Fibroblast of skin of right quadriceps (primary cell): ENCODE results near the gene RAD51.
"Not testable (repeated sequence)": the region's sequence is repeated elsewhere in the genome, so short reads cannot be mapped to it uniquely, and the experiment has no call there.

Experiments
- DNase-seq: peaks from one replicate; pipeline ENCODE4 v3.0.0-alpha.2; 2013

The RAD51 gene

DNA sequence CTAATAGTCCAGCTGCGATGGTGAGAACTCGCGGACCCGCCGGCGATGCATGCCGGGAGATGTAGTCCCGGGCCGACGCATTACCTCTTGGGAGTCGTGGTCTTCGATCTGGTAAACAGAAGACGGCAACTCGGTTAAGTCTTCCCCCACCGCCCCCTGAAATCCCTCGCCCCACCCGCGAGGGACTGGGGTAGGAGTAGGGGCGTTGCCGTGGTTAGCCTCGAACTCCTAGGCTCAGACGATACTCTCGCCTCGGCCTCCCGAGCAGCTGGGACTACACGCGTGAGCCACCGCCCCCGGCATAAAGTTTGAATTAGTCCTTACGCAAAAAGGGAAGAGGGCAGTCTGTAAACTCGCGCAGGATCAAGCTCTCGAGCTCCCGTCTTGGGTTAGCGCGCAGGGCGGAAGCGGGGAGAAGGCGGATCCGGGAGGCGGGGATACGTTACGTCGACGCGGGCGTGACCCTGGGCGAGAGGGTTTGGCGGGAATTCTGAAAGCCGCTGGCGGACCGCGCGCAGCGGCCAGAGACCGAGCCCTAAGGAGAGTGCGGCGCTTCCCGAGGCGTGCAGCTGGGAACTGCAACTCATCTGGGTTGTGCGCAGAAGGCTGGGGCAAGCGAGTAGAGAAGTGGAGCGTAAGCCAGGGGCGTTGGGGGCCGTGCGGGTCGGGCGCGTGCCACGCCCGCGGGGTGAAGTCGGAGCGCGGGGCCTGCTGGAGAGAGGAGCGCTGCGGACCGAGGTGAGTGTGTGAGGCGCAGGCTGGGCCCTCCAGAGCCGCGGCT is at the start of gene RAD51:
Gene RAD51, plus strand, starts transcription at position 487 of the 781 bp plus-strand sequence. CDS start 3,585 bp downstream, outside the sequence.
- DNase-seq: peak; percentile 94

- no peak for DNase-seq
Measured at GRCh38 chr15:40647523-40647922, 47.5 kb upstream of the RAD51 start.

- no peak for DNase-seq
Measured at GRCh38 chr15:40650479-40650878, 44.5 kb upstream of the RAD51 start.

DNA sequence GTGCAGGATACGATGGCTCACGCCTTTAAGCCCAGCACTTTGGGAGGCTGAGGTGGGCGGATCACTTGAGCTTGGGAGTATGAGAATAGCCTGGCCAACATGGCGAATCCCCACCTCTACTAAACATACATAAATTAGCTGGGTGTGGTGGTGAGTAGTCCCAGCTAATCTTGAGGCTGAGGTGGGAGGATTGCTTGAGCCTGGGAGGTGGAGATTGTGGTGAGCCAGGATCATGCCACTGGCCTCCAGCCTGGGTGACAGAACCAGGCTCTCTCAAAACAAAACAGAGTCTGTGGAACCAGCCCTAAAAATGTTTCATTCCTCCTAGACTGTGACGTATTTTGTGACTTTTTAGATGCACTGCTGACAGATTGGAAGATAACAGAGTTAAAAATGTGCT is 34.3 kb upstream of the RAD51 start:
- no peak for DNase-seq

GRCh38 chr15:40664909-40665308 is 30.1 kb upstream of the RAD51 start:
- no peak for DNase-seq

- DNase-seq: not testable (repeated sequence)
Measured at GRCh38 chr15:40676290-40676689, 18.7 kb upstream of the RAD51 start.

DNA sequence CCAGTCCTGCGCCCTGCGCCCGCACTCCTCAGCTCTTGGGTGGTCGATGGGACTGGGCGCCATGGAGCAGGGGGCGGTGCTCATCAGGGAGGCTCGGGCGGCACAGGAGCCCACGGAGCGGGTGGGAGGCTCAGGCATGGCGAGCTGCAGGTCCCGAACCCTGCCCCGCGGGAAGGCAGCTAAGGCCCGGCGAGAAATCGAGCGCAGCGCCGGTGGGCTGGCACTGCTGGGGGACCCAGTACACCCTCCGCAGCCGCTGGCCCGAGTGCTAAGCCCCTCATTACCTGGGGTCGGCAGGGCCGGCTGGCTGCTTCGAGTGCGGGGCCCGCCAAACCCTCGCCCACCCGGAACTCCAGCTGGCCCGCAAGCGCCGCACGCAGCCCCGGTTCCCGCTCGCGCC is 18.1 kb upstream of the RAD51 start:
- DNase-seq: not testable (repeated sequence)

- no peak for DNase-seq
Measured at GRCh38 chr15:40680151-40680550, 14.8 kb upstream of the RAD51 start.

GRCh38 chr15:40680959-40681358 is 14.0 kb upstream of the RAD51 start:
- not testable (repeated sequence) for DNase-seq

- DNase-seq: no peak
Measured at GRCh38 chr15:40684381-40684780, 10.6 kb upstream of the RAD51 start.

DNA sequence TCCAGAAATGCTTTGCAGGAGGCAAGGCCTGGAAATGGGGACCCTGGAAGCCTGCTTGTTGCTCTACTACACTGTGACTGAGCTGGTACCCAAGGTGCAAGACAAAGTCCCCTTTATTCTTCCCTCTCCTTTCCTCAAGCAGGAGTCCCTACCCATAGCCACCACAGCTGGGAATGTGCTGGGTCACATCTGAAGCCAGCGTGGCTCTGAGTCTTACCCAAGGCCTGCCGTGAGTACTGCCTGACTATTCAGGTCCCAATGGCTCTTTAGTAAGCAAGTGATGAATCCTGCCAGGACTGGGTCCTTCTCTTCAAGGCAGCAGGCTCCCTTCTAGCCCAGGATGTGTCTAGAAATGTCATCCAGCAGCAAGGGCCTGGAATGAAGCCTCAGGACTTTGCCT is 9.6 kb upstream of the RAD51 start:
- DNase-seq: no peak

- DNase-seq: no peak
Measured at GRCh38 chr15:40688932-40689799, 5.8 kb upstream of the RAD51 start.

GRCh38 chr15:40691737-40692136 is 3.2 kb upstream of the RAD51 start:
- no peak for DNase-seq

DNA sequence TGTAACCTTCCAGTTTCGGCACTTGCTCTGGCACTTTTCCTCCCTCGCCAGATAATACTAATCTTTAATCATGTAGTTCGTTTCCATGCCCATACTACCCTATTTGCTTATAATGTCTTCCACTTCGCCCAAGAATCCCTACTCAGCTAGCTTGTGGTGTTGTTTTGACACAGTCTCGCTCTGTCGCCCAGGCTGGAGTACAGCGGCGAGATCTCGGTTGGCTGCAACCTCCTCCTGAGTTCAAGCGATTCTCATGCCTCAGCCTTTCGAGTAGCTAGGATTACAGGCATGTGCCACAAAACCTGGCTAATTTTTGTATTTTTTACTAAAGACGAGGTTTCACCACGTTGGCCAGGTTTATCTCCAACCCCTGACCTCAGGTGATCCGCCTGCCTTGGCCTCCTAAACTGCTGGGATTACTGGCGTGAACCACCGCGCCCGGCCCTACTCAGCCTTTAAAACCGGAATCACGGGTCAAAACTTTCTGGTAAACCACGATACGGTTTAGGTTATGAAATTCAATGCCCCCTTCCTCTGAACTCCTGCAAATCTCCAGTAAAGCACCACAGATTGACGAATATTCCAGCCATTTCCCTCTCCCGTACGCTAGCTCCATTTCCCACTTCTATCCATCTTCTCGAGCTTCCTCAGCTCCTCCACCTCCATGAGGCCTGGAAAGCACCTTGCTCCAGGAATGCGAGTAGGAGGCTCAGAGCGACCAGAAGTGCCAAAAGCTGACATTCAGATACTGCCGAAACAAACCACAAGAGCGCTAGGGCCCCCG is 878 bp upstream of the RAD51 start:
- DNase-seq: peak; percentile 1

DNA sequence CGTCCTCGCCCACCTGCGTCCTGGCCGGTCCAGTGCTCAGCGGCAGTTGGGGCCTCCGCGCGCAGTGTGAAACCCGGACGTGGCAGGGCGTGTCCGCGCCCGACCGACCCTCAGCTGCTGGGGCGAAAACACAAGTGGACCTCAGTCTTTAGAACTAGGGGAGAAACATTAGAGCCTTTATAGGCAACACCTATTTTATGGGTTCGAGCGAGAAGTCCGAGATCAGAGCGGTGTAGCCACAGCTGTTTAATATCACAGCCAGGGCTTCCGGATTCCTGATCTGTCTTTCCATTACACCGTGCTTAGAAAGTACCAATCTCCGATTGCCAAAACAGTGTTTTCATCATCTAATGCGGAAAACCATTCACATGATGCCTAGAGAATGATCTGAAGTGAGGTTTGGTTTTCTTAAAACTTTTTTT is 506 bp downstream of the RAD51 start:
- no peak for DNase-seq

DNA sequence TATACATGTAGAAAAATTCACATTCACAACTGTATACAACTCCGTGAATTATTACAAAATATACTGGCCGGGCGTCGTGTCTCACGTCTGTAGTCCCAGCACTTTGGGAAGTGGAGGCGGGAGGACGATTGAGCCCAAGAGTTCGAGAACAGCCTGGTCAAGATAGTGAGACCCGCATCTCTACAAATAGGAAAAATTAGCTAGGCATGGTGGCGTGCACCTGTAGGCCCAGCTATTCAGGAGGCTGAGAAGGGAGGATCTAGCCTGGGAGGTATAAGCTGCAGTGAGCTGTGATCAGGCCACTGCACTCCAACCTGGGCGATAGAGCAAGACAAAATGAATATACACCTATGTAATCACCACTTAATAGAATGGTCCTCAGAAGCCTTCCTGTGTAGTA is 1.3 kb downstream of the RAD51 start:
- no peak for DNase-seq

DNA sequence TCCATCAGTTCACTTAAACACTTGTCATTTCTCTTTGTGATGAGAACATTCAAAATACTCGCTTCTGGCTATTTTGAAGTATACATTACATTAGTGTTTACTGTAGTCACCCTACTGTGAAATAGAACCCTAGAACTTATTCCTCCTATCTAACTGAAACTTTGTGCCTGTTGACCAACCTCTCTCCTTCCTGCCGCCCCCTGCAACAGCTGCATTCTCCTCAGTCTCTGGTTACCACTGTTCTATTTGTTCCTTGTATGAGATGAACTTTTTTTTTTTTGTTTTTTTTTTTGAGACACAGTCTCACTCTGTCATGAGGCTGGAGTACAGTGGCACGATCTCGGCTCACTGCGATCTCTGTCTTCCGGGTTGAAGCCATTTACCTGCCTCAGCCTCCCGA is 2.9 kb downstream of the RAD51 start:
- DNase-seq: no peak

- no peak for DNase-seq
Measured at GRCh38 chr15:40702077-40702476, 7.1 kb downstream of the RAD51 start.

DNA sequence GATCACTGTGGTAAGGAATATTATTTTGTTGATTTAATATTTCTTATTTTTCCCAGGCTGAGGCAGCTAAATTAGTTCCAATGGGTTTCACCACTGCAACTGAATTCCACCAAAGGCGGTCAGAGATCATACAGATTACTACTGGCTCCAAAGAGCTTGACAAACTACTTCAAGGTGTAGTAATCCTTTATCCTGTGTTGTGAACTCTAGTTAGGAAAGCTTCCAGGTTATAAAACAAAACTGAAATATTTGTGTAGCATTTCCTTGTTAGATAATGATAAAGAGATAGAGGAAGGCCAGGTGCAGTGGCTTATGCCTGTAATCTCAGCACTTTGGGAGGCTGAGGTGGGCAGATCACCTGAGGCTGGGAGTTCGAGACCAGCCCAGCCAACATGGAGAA is 11.1 kb downstream of the RAD51 start:
- no peak for DNase-seq

DNA sequence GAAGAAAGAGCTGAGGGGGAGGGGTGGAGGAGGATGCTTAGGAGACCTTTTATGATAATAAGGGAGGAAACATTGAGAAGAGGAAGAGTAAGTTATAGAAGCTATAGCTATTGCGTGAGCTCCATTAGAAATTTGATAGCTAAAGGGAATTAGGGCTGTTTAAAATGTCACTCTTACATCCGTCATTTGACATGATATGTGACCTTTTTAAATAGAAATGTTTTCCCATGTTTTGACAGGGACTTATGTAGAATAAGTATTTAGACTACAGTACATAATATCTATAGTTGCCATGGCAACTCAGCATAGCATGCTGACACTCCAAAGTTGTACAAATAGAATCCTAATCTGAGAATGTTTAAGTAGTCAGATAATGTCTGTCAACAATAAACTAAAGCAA is 19.2 kb downstream of the RAD51 start:
- no peak for DNase-seq

- DNase-seq: no peak
Measured at GRCh38 chr15:40716165-40716564, 21.2 kb downstream of the RAD51 start.

- no peak for DNase-seq
Measured at GRCh38 chr15:40721701-40722100, 26.7 kb downstream of the RAD51 start.

GRCh38 chr15:40722354-40722753 is 27.4 kb downstream of the RAD51 start:
- no peak for DNase-seq
